Stimulated activated CD4-positive, alpha-beta T cell treated with anti-CD3 and anti-CD28 coated beads, Interleukin-1b, Interleukin-23, amount 100 ng/mL, for 4 hours (primary cell): ENCODE data around the gene MTMR12.
"Not testable (repeated sequence)": the region's sequence is repeated elsewhere in the genome, so short reads cannot be mapped to it uniquely, and the experiment has no call there.

Experiments used
- DNase-seq, 2 donors: peaks; one replicate each; pipeline ENCODE4 v3.0.0-alpha.2; 2020; ENCODE audit warnings: low read depth in 2 of 2

Gene MTMR12

DNA sequence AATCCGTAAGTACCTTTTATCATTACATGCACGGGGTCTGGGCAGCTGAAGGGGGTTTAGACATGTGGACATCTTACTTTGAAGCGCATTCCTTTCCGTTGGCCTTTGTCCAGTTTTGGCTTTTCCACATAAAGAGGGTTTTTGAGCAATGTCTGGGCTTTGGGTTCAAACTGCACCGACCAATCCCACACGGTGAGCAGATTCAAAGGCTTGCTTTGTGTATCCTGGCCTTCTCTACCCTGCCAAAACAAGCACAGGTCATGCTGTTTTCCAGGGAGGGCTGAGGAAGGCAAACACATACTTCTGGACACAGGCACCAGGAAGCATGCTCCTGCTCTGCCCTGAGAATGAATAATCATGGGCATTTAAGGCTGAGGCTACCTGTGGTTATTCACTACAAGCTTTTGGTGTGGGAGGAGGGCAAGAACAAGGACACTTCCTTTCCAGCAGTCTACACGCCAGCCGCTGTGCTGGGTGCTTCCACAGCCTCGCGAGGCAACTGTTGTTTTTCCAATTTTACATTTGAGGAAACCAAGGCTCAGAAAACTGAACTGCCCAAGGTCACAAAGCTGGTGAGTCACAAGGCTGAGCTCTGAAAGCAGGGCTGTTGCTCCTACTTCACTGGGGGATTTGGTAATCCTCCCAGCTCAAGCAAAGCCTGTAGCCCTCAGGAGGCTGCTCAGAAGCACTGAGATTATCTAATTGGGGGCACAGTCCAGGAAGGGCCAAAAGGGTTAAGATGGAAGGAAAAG, 78.9 kb downstream of the MTMR12 start:
- no peak for DNase-seq

DNA sequence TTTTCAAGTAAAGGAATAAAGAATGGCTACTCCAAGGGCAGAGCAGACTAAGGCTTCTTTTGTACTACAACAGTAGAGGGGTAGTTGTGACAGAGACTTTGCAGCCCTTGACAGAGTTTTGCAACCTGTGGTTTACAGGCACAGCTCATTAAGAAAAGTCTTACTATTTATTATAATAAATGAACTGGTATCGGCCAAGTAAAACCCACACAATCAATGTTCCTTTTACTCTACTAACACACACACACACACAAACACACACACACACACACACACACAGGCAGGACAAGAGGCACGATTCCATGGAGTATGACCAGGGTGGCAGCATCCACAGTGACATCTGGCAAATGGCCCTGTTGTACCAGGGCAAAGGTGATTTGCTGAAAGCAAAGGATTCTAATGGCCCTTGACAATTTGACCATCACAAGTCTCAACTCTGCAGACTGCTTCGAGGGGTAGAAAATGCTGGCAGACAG, 79.5 kb downstream of the MTMR12 start:
- no peak for DNase-seq

DNA sequence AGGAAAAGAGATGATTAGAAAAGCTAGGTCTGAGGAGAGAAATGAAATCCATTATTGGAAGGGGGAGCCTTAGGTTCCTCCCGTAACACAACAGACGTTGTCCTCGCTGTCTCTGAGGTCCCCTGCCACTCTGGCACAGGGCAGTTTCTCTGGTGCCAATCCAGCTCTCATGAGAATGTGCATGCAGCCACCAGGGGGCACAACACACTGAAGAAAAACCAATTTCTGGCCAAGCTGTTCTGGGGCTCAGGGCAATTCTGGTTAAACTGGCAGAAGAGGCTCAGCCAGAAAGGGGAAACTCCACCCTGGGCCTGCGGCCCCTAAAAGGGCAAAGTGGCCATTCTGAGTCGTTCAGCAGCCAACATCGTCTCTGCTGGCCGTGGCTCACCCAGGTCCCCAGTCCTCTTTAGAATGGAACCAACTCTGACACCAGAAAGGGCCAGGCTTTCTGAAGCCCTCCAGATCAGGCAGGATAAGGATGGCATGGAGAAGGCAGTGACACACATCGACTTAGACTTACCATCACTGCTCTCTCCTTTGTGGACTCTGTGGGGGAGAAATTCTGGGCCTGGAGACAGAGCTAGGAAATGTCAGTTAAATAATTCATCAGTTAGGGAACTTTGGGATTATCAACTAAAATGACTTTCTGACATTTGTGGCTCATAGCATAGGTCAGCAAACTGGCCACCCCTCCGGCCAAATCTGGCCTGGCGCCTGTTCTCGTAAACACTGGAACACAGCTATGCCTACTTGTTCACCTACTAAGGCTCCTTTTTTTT, 80.1 kb downstream of the MTMR12 start:
- DNase-seq: peak; percentile 63 to 66

DNA sequence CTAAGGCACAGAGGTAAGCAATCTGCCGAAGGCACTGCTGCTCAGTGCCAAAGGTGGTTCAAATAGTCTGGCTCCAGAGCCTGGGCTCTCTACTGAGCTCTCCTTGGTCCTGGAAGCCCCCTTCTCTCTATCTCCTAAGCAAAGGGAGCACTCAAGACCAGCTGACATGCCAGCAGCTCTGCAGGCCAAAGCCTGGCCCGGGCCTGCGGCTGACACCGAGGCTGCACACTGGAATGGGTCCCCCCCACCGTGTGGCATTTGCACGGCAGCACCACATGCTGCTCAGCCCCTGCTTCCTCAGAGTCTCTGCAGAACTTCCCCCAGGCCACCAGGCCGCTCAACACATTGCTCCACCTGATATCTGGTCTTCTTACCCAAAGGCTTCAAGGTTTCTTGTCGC, 80.8 kb downstream of the MTMR12 start:
- no peak for DNase-seq

DNA sequence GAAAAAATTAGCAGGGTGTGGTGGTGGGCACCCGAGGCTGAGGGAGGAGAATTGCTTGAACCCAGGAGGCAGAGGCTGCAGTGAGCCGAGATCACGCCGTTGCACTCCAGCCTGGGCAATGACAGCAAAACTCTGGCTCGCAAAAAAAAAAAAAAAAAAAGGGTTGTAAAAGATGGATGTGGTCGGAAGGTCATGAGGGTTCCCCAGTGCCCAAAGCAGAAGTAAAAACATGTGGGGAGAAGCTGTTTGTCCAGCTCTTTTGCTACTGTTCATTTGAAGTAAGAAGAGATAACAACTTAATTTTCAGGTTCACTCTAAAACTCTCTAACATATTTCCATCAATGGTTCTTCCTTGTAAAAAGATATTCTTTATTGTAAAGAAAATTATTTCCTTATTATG, 81.5 kb downstream of the MTMR12 start:
- DNase-seq: no peak

DNA sequence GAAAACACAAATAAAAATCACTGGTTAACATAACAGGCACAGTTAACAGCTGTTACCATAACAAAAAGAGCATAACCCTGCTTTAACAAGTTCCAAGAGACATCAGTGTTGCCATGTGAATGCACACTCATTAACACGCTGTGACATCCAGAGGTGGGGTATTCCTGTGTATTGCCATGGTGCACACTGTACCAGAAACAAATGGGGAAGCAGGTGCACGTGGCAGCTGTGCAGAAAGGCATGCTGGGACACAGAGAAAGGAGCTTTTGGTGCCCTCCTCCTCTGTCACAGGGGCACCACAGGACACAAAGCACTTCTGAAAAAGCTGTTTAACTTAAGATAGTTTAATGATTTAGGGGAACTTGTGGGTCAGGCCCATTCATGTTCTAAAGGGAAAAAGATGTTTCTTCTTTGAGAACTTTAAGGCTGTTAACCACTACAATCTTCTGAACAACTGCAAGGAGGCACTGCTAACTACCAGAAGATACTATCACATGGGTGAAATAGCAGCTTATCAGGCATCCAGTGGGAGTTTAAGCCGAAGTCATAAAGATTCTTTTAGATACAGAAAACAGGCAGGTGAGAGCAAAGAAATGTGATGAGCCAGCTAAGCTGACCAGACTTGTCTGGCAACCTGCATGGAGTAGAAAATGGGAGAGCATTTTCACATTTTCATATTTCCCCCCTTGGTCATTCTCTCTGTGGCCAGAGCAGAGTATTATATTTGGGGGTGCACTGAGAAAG, 82.2 kb downstream of the MTMR12 start:
- DNase-seq: no peak

DNA sequence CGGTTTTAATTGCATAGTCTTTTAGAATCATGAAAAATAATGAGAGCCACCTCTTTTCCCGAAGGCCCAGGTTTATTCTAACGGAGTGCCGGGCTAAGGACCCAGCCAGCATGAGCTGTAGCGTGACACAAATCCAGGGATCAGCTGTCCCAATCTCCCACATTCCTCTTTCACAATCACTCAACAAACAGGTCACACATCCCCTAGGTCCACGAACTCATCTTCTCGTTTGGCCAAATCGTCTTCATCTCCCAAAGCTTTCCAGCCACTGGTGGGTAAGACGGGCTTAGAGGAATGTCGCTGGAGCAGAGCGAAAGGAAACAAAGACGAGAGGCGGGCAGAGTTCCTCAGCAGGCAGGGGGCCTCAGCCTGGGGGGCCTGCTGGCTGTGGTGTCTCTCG, 83.2 kb downstream of the MTMR12 start:
- no peak for DNase-seq

DNA sequence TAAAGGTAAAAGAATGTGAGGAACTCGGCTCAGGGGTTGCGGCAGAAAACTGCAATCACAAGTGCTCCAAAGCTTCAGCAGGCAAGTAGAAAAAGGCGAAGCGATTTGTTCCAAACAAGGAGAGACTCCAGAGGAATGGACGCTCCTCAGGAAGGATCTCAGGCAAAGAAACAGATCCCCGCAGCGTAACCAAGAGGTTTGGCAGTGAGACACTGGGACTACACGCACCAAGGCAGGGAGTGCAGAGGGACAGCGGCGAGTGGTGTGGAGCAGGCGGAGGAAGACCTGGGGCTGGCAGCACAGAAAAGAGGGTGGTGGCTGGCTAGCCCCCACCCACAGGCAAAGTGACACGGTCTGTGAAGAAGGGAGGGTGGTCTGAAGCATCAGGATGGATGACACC, 83.9 kb downstream of the MTMR12 start:
- DNase-seq: no peak

DNA sequence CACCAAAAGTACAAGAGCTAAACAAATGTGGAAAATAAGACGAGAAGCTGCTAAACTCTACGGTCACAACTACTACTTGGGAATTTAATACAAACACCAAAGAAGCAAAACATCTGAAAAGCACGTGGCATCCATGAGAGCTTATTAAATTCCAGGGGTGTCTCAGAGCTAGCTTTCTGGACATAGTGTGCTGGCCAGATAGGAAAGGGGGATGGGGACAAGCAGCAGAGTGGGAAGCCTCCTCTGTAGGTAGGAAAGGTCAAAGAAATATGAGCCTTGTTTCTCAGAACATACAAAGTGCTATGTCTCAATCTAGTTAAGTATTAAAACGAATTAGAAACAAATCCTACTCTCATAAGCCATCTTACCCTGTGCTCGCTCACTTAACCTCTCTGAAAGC, 87.3 kb downstream of the MTMR12 start:
- DNase-seq: no peak

DNA sequence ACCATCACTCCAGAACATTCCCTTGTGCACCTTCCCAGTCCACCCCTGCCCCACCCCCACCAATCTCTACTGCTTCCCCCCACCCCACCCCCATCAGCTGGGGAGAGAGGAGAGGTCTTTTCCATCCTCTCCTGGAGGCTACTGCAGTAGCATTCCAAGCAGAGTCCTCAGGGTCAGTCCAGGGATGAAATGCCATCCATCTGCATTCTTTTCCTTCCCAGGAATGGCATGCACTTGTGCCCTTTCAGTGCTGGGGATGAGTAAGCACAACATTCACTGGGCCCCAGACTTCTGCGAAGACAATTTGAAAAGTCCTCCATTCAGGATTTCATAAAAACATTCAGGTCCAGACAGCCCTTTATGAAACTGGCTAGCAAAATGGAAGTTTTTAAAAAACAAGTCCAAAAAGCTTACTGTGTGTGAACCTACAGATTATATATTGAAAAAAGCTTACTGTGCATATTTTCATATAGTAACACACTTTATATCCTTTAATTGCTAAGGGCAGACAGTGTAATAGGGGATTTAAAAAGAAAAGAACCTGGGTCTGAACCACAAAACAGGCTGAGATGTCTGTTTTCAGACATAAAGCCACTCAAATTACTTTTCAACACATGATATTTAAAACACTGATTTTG, 88.6 kb downstream of the MTMR12 start:
- no peak for DNase-seq

DNA sequence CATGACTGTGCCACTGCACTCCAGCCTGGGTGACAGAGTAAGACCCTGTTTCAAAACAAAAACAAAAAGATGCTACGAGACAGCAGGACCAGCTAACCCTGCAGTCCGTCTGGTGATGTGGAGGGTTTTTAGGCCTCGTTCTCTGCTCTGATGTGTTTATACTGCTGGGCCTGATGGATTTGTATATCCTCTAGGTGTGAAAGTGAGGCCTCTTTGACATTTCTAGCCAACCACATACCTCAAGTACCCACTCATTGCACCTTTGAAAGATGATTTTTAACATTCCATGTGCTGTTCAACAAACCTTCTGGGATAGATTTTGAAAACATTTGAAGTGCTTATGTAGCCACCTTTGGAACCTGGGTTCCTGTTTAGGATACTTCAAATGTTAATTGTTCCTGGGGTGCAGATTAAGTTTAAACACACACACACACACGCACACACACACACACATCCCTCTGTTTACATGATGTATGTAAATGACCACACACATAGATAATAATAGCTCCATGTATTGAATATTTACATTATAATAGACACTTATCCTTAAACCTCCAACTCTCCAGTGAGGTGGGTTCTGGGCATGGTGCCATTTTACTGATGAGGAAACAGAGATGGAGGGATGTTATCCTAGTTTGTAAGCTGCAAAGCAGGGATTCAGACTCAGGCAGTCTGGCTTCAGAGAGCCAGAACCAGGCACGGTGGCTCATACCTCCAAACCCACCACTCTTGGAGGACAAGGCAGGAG, 89.8 kb downstream of the MTMR12 start:
- no peak for DNase-seq

DNA sequence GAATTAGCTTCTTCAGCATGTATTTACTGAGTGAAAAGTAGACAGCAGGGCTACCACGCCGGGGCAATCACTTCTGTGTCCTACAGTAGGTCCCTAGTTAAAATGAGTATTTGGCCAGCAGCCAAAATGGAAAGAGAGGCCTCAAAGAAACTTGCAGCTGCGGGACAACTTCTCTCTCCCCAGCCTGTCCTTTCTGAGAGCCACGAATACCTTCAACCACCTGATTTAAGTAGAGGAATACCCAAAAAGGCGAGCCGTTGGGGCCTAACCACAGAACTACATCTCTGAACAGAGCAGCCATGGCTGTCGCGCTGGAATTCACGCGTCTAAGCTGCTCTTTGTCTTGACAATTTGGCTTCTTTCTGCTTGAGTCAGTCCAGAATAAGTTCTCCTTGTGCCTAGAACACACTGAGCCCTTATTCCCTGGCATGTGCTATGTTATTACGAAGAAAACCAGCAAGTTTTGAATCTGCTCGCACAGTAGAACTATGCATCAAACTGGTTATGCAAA, 94.8 kb downstream of the MTMR12 start:
- no peak for DNase-seq

DNA sequence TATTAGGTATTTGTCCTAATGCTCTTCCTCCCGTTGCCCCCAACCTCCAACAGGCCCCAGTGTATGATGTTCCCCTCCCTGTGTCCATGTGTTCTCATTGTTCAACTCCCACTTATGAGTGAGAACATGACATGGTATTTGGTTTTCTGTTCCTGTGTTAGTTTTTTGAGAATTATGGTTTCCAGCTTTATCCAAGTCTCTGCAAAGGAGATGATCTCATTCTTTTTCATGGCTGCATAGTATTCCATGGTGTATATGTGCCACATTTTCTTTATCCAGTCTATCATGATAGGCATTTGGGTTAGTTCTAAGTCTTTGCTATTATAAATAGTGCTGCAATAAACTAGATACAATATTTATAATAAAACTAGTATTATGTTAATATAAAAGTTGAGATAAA, 98.4 kb downstream of the MTMR12 start:
- DNase-seq: not testable (repeated sequence)

DNA sequence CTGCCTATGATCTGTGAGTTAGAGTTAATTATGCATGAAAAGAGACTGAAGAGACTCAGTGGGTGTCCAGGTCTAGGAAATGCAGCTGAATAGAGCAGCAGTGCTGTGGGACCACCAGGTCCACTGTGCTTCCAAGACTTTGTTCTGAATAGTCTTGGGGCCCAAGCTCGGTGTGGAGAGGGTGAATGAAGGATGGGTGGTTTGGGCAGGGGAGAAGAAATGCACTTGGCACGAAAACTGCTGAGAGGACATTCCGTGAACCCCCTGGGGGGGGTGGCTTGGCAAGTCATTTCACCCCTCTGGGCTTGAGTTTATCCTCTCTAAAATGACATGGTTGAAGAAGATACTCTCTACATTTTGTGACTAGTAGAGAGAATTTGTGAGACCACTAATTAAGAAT, 102.6 kb downstream of the MTMR12 start:
- no peak for DNase-seq

DNA sequence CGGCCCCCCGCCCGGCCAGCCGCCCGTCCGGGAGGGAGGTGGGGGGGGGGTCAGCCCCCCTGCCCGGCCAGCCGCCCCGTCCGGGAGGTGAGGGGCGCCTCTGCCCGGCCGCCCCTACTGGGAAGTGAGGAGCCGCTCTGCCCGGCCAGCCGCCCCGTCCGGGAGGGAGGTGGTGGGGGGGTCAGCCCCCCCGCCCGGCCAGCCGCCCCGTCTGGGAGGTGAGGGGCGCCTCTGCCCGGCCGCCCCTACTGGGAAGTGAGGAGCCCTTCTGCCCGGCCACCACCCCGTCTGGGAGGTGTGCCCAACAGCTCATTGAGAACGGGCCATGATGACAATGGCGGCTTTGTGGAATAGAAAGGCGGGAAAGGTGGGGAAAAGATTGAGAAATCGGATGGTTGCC, 103.9 kb downstream of the MTMR12 start:
- not testable (repeated sequence) for DNase-seq

DNA sequence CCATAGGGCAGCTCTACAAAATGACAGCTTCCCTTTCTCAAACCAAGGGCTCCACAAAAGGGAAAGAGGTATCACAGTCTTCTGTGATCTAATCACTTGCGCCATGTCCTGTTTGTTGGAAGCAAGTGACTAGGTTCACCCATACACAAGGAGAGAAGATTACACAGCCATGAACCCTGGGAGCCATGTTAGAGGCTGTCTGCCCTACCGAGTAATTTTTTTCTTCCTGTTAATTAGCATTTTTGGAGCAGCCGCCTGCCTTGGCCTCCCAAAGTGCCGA, 105.4 kb downstream of the MTMR12 start:
- DNase-seq: no peak

DNA sequence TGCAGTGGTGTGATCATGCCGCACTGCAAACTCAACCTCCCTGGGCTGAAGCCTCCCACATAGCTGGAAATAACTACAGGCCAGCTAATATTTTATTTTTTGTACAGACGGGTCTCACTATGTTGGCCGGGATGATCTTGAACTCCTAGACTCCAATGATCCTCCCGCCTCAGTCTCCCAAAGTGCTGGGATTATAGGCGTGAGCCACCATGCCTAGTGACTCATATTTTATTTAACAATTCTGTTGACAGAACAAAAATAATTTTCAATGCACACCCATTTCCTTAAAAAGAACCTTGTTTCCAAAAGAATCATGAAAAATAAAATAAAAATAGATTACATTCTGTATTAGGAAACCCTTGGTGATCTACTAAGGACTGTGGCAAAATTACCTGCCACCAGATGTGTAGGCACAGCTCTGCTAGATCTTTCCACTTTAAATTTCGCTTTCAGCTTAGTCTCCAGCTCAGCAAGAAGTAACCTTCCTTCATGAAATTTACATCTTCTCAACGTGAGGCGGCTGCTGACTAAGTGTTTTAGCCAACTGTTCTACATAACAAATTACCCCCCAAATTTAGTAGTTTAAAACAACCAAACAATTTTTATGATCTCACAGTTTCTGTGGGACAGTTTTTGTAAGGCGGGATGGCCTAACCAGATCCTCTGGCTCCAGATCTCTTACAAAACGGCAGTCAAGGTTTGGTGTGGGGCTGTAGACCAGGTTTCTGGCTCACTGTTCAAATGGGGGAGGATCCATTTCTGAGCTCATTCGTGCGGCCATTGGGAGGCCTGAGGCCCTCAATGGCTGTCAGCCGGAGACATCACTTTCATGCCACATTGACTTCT, 106.0 kb downstream of the MTMR12 start:
- DNase-seq: no peak

DNA sequence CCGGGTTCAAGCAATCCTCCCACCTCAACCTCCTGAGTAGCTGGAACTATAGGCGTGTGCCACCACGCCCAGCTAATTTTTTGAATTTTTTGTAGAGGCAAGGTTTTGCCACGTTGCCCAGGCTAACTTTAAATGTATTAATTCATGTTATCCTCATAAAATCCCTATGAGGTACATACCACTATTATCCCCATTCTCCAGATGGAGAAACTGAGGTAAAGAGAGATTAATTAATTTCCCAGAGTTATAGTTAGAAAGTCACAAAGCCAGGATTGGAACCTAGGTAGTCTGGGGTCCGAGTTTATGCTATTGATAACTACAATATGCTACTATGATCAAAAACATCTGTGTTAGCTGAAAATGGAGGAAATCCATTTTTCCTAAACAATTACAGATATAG, 106.7 kb downstream of the MTMR12 start:
- no peak for DNase-seq

DNA sequence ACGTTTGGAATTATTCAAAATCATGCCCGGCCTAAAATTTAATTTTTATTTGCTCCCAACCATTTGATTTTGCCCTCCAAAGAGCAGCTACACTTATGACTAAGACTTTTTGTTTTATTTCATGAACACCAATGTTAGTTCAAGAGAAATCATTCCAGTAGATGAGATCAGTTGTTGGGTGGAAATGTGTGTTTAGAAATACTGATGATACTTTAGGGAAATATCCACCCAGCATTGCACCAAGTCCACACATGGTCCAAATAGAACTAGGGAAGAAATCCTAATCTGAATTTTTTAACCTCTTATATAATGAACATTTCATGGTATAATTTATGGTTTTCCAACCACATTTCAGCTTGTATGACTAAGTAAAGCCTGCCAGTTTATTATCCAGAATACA, 110.3 kb downstream of the MTMR12 start:
- no peak for DNase-seq

DNA sequence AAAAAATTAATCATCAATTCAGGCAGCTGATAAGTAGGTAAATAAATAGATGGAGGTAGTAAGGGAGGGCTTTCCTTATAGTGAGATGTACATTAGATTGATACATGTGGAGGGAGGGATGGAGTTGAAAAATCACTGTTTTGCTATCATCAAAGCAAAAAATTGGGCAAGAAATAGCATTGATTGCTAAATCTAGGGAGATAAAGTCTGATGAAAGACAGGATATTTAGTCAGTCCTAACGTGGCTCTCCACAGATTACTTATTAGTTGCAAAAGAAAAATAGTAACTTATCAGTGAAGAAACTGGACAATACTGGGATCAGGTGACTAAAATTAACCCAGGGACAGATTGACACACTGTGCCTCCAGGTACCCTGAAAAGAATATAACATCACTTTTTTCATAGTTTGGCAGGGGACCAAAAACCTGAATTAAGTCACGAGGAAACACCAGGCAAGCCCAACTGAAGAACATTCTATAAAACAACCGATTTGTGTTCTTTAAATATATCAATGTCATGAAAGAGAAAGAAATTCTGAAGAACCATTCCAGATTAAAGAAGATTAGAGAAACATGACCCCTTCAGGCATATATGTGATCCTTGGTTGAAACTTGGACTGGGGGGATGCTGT, 111.5 kb downstream of the MTMR12 start:
- DNase-seq: no peak
